ENCODE results near the gene JKAMP.

The JKAMP gene

GRCh38 chr14:59481407-59481806 lies 2.9 kb upstream of the JKAMP start:
- no peak for DNase-seq (ENCODE audit: low read depth in 2 of 3, low spot score in 1 of 3)

GRCh38 chr14:59481871-59482540 lies 2.3 kb upstream of the JKAMP start:
- DNase-seq (ENCODE audit: low read depth in 2 of 3, low spot score in 1 of 3), result no peak

GRCh38 chr14:59482541-59483331 lies 1.6 kb upstream of the JKAMP start:
- DNase-seq (ENCODE audit: low read depth in 2 of 3, low spot score in 1 of 3), result no peak

- DNase-seq (ENCODE audit: low read depth in 2 of 3, low spot score in 1 of 3), result no peak
Observed at GRCh38 chr14:59483363-59483762, 954 bp upstream of the JKAMP start.

GRCh38 chr14:59484639-59485175 lies 390 bp downstream of the JKAMP start:
- DNase-seq (ENCODE audit: low read depth in 2 of 3, low spot score in 1 of 3), result no peak

GRCh38 chr14:59490756-59491155 lies 6.4 kb downstream of the JKAMP start:
- DNase-seq (ENCODE audit: low read depth in 2 of 3, low spot score in 1 of 3), result no peak

- DNase-seq (ENCODE audit: low read depth in 2 of 3, low spot score in 1 of 3), result no peak
Observed at GRCh38 chr14:59492384-59492783, 8.1 kb downstream of the JKAMP start.

- DNase-seq (ENCODE audit: low read depth in 2 of 3, low spot score in 1 of 3), result no peak
Observed at GRCh38 chr14:59500732-59501131, 16.4 kb downstream of the JKAMP start.

- DNase-seq (ENCODE audit: low read depth in 2 of 3, low spot score in 1 of 3), result no peak
Observed at GRCh38 chr14:59503256-59503655, 18.9 kb downstream of the JKAMP start.

GRCh38 chr14:59507063-59507751 lies 22.9 kb downstream of the JKAMP start:
- DNase-seq (ENCODE audit: low read depth in 2 of 3, low spot score in 1 of 3), result peak; percentile 19 to 50 (median 34)

- DNase-seq (ENCODE audit: low read depth in 2 of 3, low spot score in 1 of 3), result no peak
Observed at GRCh38 chr14:59507752-59508103, 23.4 kb downstream of the JKAMP start.

GRCh38 chr14:59509101-59509500 lies 24.8 kb downstream of the JKAMP start:
- DNase-seq (ENCODE audit: low read depth in 2 of 3, low spot score in 1 of 3), result no peak

GRCh38 chr14:59510001-59510400 lies 25.7 kb downstream of the JKAMP start:
- DNase-seq (ENCODE audit: low read depth in 2 of 3, low spot score in 1 of 3), result no peak

GRCh38 chr14:59510966-59511365 lies 26.6 kb downstream of the JKAMP start:
- no peak for DNase-seq (ENCODE audit: low read depth in 2 of 3, low spot score in 1 of 3)

- no peak for DNase-seq (ENCODE audit: low read depth in 2 of 3, low spot score in 1 of 3)
Observed at GRCh38 chr14:59511916-59512575, 27.7 kb downstream of the JKAMP start.

- no peak for DNase-seq (ENCODE audit: low read depth in 2 of 3, low spot score in 1 of 3)
Observed at GRCh38 chr14:59520224-59520623, 35.9 kb downstream of the JKAMP start.

GRCh38 chr14:59529189-59529588 lies 44.9 kb downstream of the JKAMP start:
- no peak for DNase-seq (ENCODE audit: low read depth in 2 of 3, low spot score in 1 of 3)

- DNase-seq (ENCODE audit: low read depth in 2 of 3, low spot score in 1 of 3), result no peak
Observed at GRCh38 chr14:59530349-59530748, 46.0 kb downstream of the JKAMP start.

GRCh38 chr14:59532419-59532818 lies 48.1 kb downstream of the JKAMP start:
- DNase-seq (ENCODE audit: low read depth in 2 of 3, low spot score in 1 of 3), result no peak

- DNase-seq (ENCODE audit: low read depth in 2 of 3, low spot score in 1 of 3), result no peak
Observed at GRCh38 chr14:59534361-59534987, 50.2 kb downstream of the JKAMP start.

- no peak for DNase-seq (ENCODE audit: low read depth in 2 of 3, low spot score in 1 of 3)
Observed at GRCh38 chr14:59537476-59537875, 53.2 kb downstream of the JKAMP start.

All from stimulated activated CD4-positive, alpha-beta T cell treated with anti-CD3 and anti-CD28 coated beads, Interleukin-12 subunit alpha, Interleukin-12 subunit beta, amount 100 ng/mL, for 48 hours (primary cell).